OCI-LY1 (cell line): ENCODE data around the gene FXYD6.

Experiments used
- CTCF ChIP-seq: fragments of 200-600 bp; sonication (generic), shearing (Covaris generic); IDR thresholded peaks from 2 replicates; pipeline ENCODE4 v1.5.1; 2017; ENCODE audit warnings: mild to moderate bottlenecking, antibody characterized with exemption, low read length, moderate library complexity, mixed read lengths
- EZH2 ChIP-seq: fragments of 200-600 bp; sonication (generic), shearing (Covaris generic); IDR thresholded peaks from 2 replicates; pipeline ENCODE4 v1.8.0; 2017; ENCODE audit warnings: borderline replicate concordance, mixed run types, mild to moderate bottlenecking, antibody characterized with exemption, low read length, moderate library complexity, mixed read lengths

- TF ChIP-seq CTCF = peak; percentile 42
- no peak for TF ChIP-seq EZH2
Observed at GRCh38 chr11:117819096-117820040, 57.1 kb downstream of the FXYD6 start.
